ENCODE data around the gene LKAAEAR1. TPM values are rescaled to one million over a fixed set of nuclear protein-coding genes. Genes with fewer than 3 reads are reported as not detected.
A peak's percentile ranks its signal among the peaks of the same experiment; 100 is the strongest.

The LKAAEAR1 gene
- total and polyA plus RNA-seq, 2 of the 13 experiments (the other 11 are each of a cell fraction or from before 2014, with no cell fraction given): not detected

- TF ChIP-seq, protein P1, sequence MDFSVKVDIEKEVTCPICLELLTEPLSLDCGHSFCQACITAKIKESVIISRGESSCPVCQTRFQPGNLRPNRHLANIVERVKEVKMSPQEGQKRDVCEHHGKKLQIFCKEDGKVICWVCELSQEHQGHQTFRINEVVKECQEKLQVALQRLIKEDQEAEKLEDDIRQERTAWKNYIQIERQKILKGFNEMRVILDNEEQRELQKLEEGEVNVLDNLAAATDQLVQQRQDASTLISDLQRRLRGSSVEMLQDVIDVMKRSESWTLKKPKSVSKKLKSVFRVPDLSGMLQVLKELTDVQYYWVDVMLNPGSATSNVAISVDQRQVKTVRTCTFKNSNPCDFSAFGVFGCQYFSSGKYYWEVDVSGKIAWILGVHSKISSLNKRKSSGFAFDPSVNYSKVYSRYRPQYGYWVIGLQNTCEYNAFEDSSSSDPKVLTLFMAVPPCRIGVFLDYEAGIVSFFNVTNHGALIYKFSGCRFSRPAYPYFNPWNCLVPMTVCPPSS (IDR thresholded peaks at IDR 0.05): no peak
- TF ChIP-seq HNRNPLL (IDR thresholded peaks at IDR 0.05; ENCODE audit: low read depth, low read length, poor library complexity, severe bottlenecking) (peak; percentile 94), MTF1 (CRISPR knock-in tag; IDR thresholded peaks at IDR 0.05) (0 out of 2 replicates have a peak, but pooled peaks have one; percentile 27), ZFYVE20 (CRISPR knock-in tag; IDR thresholded peaks at IDR 0.05; ENCODE audit: borderline replicate concordance, low read depth) (no peak), ATAD3A (CRISPR knock-in tag; IDR thresholded peaks at IDR 0.05) (0 out of 2 replicates have a peak, but pooled peaks have one; percentile 48), ZNF354B (CRISPR knock-in tag; IDR thresholded peaks at IDR 0.05) (no peak), POLR2AphosphoS2 (IDR thresholded peaks at IDR 0.05; ENCODE audit: low read depth, low read length) (no peak; the same call in 1 of the 2 replicates), KDM5A (IDR thresholded peaks at IDR 0.05; ENCODE audit: borderline replicate concordance, low read length) (no peak), MEIS1 (CRISPR knock-in tag; IDR thresholded peaks at IDR 0.05; ENCODE audit: borderline replicate concordance) (peak; percentile 83; the same call in 1 of the 2 replicates), ZNF780A (CRISPR knock-in tag; IDR thresholded peaks at IDR 0.05) (0 out of 2 replicates have a peak, but pooled peaks have one; percentile 5), DNMT1 (CRISPR knock-in tag; IDR thresholded peaks at IDR 0.05) (peak; percentile 61; the same call in 1 of the 2 replicates), GZF1 (CRISPR knock-in tag; IDR thresholded peaks at IDR 0.05) (no peak), ZSCAN20 (CRISPR knock-in tag; IDR thresholded peaks at IDR 0.05; ENCODE audit: borderline replicate concordance) (no peak), PHF21A (CRISPR knock-in tag; IDR thresholded peaks at IDR 0.05) (no peak), KDM5B (CRISPR knock-in tag; IDR thresholded peaks at IDR 0.05; ENCODE audit: borderline replicate concordance) (peak; percentile 88), HMGA1 (CRISPR knock-in tag; conservative IDR thresholded peaks at IDR 0.05) (no peak), ZNF282 (IDR thresholded peaks at IDR 0.05; ENCODE audit: partially characterized antibody) (no peak)
- TF ChIP-seq, protein P2, sequence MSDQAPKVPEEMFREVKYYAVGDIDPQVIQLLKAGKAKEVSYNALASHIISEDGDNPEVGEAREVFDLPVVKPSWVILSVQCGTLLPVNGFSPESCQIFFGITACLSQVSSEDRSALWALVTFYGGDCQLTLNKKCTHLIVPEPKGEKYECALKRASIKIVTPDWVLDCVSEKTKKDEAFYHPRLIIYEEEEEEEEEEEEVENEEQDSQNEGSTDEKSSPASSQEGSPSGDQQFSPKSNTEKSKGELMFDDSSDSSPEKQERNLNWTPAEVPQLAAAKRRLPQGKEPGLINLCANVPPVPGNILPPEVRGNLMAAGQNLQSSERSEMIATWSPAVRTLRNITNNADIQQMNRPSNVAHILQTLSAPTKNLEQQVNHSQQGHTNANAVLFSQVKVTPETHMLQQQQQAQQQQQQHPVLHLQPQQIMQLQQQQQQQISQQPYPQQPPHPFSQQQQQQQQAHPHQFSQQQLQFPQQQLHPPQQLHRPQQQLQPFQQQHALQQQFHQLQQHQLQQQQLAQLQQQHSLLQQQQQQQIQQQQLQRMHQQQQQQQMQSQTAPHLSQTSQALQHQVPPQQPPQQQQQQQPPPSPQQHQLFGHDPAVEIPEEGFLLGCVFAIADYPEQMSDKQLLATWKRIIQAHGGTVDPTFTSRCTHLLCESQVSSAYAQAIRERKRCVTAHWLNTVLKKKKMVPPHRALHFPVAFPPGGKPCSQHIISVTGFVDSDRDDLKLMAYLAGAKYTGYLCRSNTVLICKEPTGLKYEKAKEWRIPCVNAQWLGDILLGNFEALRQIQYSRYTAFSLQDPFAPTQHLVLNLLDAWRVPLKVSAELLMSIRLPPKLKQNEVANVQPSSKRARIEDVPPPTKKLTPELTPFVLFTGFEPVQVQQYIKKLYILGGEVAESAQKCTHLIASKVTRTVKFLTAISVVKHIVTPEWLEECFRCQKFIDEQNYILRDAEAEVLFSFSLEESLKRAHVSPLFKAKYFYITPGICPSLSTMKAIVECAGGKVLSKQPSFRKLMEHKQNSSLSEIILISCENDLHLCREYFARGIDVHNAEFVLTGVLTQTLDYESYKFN (CRISPR knock-in tag; conservative IDR thresholded peaks at IDR 0.05): peak; percentile 56; the same call in 1 of the 2 replicates
- TF ChIP-seq, protein P3, sequence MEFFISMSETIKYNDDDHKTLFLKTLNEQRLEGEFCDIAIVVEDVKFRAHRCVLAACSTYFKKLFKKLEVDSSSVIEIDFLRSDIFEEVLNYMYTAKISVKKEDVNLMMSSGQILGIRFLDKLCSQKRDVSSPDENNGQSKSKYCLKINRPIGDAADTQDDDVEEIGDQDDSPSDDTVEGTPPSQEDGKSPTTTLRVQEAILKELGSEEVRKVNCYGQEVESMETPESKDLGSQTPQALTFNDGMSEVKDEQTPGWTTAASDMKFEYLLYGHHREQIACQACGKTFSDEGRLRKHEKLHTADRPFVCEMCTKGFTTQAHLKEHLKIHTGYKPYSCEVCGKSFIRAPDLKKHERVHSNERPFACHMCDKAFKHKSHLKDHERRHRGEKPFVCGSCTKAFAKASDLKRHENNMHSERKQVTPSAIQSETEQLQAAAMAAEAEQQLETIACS (CRISPR knock-in tag; IDR thresholded peaks at IDR 0.05): no peak
- TF ChIP-seq, protein P4, sequence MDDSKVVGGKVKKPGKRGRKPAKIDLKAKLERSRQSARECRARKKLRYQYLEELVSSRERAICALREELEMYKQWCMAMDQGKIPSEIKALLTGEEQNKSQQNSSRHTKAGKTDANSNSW (CRISPR knock-in tag; IDR thresholded peaks at IDR 0.05; ENCODE audit: borderline replicate concordance): 0 out of 2 replicates have a peak, but pooled peaks have one; percentile 72
- TF ChIP-seq, protein P5, sequence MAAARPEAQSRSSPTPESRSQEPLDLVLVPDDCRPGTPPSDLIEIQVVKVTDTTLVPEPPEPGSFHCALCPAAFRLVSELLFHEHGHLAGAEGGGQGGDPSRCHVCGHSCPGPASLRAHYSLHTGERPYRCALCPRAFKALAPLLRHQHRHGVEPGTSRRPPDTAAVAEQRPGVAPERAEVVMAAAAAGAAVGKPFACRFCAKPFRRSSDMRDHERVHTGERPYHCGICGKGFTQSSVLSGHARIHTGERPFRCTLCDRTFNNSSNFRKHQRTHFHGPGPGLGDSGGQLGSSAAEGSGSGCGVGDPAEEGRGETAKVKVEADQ (CRISPR knock-in tag; IDR thresholded peaks at IDR 0.05; ENCODE audit: borderline replicate concordance): no peak
- TF ChIP-seq, protein P6, sequence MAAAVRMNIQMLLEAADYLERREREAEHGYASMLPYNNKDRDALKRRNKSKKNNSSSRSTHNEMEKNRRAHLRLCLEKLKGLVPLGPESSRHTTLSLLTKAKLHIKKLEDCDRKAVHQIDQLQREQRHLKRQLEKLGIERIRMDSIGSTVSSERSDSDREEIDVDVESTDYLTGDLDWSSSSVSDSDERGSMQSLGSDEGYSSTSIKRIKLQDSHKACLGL (CRISPR knock-in tag; IDR thresholded peaks at IDR 0.05): peak; percentile 65
These were observed 42.0 kb downstream of the LKAAEAR1 start (continued) for GRCh38 chr20:64042054-64042781.

All from HepG2 (cell line).